HepG2 (cell line): ENCODE measurements around the gene ITGB2. TPM values are rescaled to one million over a fixed set of nuclear protein-coding genes. Genes with fewer than 3 reads are reported as not detected.
A peak's percentile ranks its signal among the peaks of the same experiment; 100 is the strongest.

Experiments
- ATAC-seq: fragments of 200-7000 bp; cut with Tn5 transposase; 3 replicates; pipeline ENCODE4 v1.9.1; 2020; ENCODE audit warnings: mild to moderate bottlenecking, moderate library complexity
- BruUV-seq: library from RNA; stranded (reverse); fragments of 400-500 nt; replicated peaks from 2 replicates; lab custom pipeline; 2021; lab: Mats Ljungman, UMichigan
- CTCF ChIA-PET: fragments of 300-600 bp; formaldehyde crosslinking; extraction: SDS; loops from one replicate; lab custom pipeline; 2021; ENCODE audit warnings: low total read pairs, inconsistent platforms, low intra/inter-chr PET ratio; lab: Yijun Ruan, JAX
- POLR2A ChIA-PET: fragments of 350-600 bp; sonication (Branson Sonifier 250); formaldehyde crosslinking; loops from one replicate; lab custom pipeline; 2020; ENCODE audit warnings: antibody characterized with exemption, inconsistent platforms; lab: Yijun Ruan, JAX
- DNase-seq: peaks from one replicate; pipeline ENCODE4 v3.0.0-alpha.2; 2015; ENCODE audit warnings: low spot score
- FAIRE-seq: peaks from 3 replicates; lab custom pipeline; 2011; peaks lifted over from hg19 to GRCh38; lab: Jason Lieb, UNC
- H2AFZ ChIP-seq: one replicate; pipeline ENCODE4 v1.6.1; 2011; ENCODE audit warnings: low read length, inconsistent platforms
- H3K27ac ChIP-seq: fragments of 300-600 bp; 3 replicates; pipeline ENCODE4 v1.8.0; 2011; ENCODE audit warnings: mixed run types, mild to moderate bottlenecking, mixed read lengths, low read length, inconsistent platforms; ENCODE audit not compliant: insufficient read depth; ENCODE audit errors: extremely low read length
- H3K27me3 ChIP-seq, 2 experiments: fragments of 200-600 bp in 1 of 2; 2 replicates in 1 of 2; 3 replicates in 1 of 2; pipeline versions ENCODE4 v1.6.0 to v1.8.0; 2011; ENCODE audit warnings: low read length in 2 of 2, mild to moderate bottlenecking in 2 of 2, moderate library complexity in 2 of 2, inconsistent platforms in 1 of 2; ENCODE audit not compliant: insufficient read depth in 2 of 2, control insufficient read depth in 1 of 2
- H3K36me3 ChIP-seq, 2 experiments: fragments of 200-600 bp in 1 of 2; replicated peaks in 1 of 2; 2 replicates in 1 of 2; 3 replicates in 1 of 2; pipeline versions ENCODE4 v1.5.1 to v1.8.0; 2011; ENCODE audit warnings: low read length in 2 of 2, inconsistent platforms in 1 of 2; ENCODE audit not compliant: insufficient read depth in 2 of 2, control insufficient read depth in 1 of 2
- H3K4me1 ChIP-seq: 2 replicates; pipeline ENCODE4 v1.5.1; 2012; ENCODE audit warnings: low read length, inconsistent platforms; ENCODE audit not compliant: insufficient read depth
- H3K4me2 ChIP-seq: 2 replicates; pipeline ENCODE4 v1.6.0; 2011; ENCODE audit warnings: low read depth, low read length, inconsistent platforms
- H3K4me3 ChIP-seq, 3 experiments: fragments of 200-600 bp in 1 of 3; sonication (generic), shearing (Covaris generic) in 1 of 3; replicated peaks in 1 of 3; 2 replicates each; pipeline ENCODE4 v1.5.1; 2011 to 2016; ENCODE audit warnings: low read length in 3 of 3, inconsistent platforms in 2 of 3, low read depth in 2 of 3, mild to moderate bottlenecking in 2 of 3, control low read depth in 1 of 3, mixed read lengths in 1 of 3; ENCODE audit not compliant: insufficient read depth in 1 of 3
- H3K79me2 ChIP-seq: one replicate; pipeline ENCODE4 v1.6.1; 2011; ENCODE audit warnings: low read length, inconsistent platforms; ENCODE audit not compliant: insufficient read depth
- H3K9ac ChIP-seq: 2 replicates; pipeline ENCODE4 v1.6.0; 2011; ENCODE audit warnings: mild to moderate bottlenecking, low read depth, low read length, inconsistent platforms; ENCODE audit not compliant: insufficient read depth
- H3K9me3 ChIP-seq: 2 replicates; pipeline ENCODE4 v1.5.1; 2012; ENCODE audit warnings: mild to moderate bottlenecking, low read length
- H4K20me1 ChIP-seq: 2 replicates; pipeline ENCODE4 v1.6.0; 2011; ENCODE audit warnings: inconsistent platforms, mild to moderate bottlenecking, low read length, moderate library complexity; ENCODE audit not compliant: insufficient read depth
- ATF7-NPFF ChIP-seq: sonication (generic); formaldehyde crosslinking; IDR thresholded peaks from 2 replicates; pipeline ENCODE4 v1.8.1; 2023; ENCODE audit warnings: mild to moderate bottlenecking, low read depth, missing genetic modification reagents, moderate library complexity
- CENPX ChIP-seq: sonication (generic); formaldehyde crosslinking; IDR thresholded peaks from 2 replicates; pipeline ENCODE4 v1.9.0; 2021; ENCODE audit warnings: mild to moderate bottlenecking, missing genetic modification reagents, moderate library complexity
- CSRNP1 ChIP-seq: sonication (generic); formaldehyde crosslinking; IDR thresholded peaks from 2 replicates; pipeline ENCODE4 v1.8.1; 2023; ENCODE audit warnings: mild to moderate bottlenecking, missing genetic modification reagents
- EED ChIP-seq: sonication (generic); formaldehyde crosslinking; IDR thresholded peaks from 2 replicates; pipeline ENCODE4 v1.5.0; 2020; ENCODE audit warnings: mild to moderate bottlenecking, missing genetic modification reagents
- NR0B2 ChIP-seq: sonication (generic); formaldehyde crosslinking; IDR thresholded peaks from 2 replicates; pipeline ENCODE4 v1.4.0; 2020; ENCODE audit warnings: mild to moderate bottlenecking, missing genetic modification reagents
- PAX8 ChIP-seq: sonication (generic); formaldehyde crosslinking; IDR thresholded peaks from 2 replicates; pipeline ENCODE4 v1.8.0; 2022; ENCODE audit warnings: mild to moderate bottlenecking, missing genetic modification reagents, borderline replicate concordance
- POGZ ChIP-seq: sonication (generic); formaldehyde crosslinking; IDR thresholded peaks from 2 replicates; pipeline ENCODE4 v1.4.0; 2020; ENCODE audit warnings: mild to moderate bottlenecking, missing genetic modification reagents
- PRPF4 ChIP-seq: fragments of 200-400 bp; formaldehyde crosslinking; IDR thresholded peaks from 2 replicates; pipeline ENCODE4 v1.6.1; 2016; ENCODE audit warnings: low read length, low read depth; ENCODE audit not compliant: poor library complexity, severe bottlenecking
- ZBTB38 ChIP-seq: sonication (generic); formaldehyde crosslinking; IDR thresholded peaks from 2 replicates; pipeline ENCODE4 v1.5.1; 2020; ENCODE audit warnings: mild to moderate bottlenecking, missing genetic modification reagents
- ZNF383 ChIP-seq: sonication (generic); formaldehyde crosslinking; IDR thresholded peaks from 2 replicates; pipeline ENCODE4 v1.4.0; 2020; ENCODE audit warnings: missing genetic modification reagents, mild to moderate bottlenecking, borderline replicate concordance
- ZNF563 ChIP-seq: sonication (generic); formaldehyde crosslinking; IDR thresholded peaks from 2 replicates; pipeline ENCODE4 v1.8.0; 2022; ENCODE audit warnings: mild to moderate bottlenecking, moderate library complexity, missing genetic modification reagents
- ZNF770 ChIP-seq: sonication (generic); formaldehyde crosslinking; IDR thresholded peaks from 2 replicates; pipeline ENCODE4 v1.5.0; 2020; ENCODE audit warnings: mild to moderate bottlenecking, missing genetic modification reagents
- ZNF83 ChIP-seq: sonication (generic); formaldehyde crosslinking; IDR thresholded peaks from 2 replicates; pipeline ENCODE4 v1.4.0; 2020; ENCODE audit warnings: missing genetic modification reagents, mild to moderate bottlenecking, borderline replicate concordance
- WGBS: methylation state at CpG from one replicate; pipeline ENCODE4 v1.1.6; 2017; ENCODE audit warnings: low lambda C conversion rate; 5-methylcytosine and 5-hydroxymethylcytosine counted together
- in situ Hi-C: cut with HindIII; loops from 2 replicates; pipeline ENCODE4 v1.10.0; 2017; ENCODE audit warnings: low pct_unique_long_range_greater_than_20kb; ENCODE audit not compliant: extremely low pct_ligation_motif_present
- intact Hi-C: fragments of 100-400 bp; cut with micrococcal nuclease; formaldehyde crosslinking; loops from one replicate; pipeline ENCODE4 v1.10.0; 2022; ENCODE audit not compliant: unreplicated experiment
- polyA plus RNA-seq, 8 experiments: library from polyadenylated mRNA; depleted of rRNA in 3 of 8; stranded (reverse) in 7 of 8; unstranded in 1 of 8; fragments of >200 nt; fragmentation: Illumina TruSeq in 4 of 8; extraction: Trizol in 4 of 8; gene quantifications; 2 replicates each; pipeline versions ENCODE4 v1.2.1 to v1.2.3, GENCODE V29; 2011 to 2016; ENCODE audit warnings: low read depth in 4 of 8, missing spikeins in 1 of 8, mixed read lengths in 1 of 8; ENCODE audit not compliant: insufficient read depth in 1 of 8
- total RNA-seq, 5 experiments: library from RNA; depleted of rRNA; stranded (reverse); fragments of >200 nt; fragmentation: Illumina TruSeq; extraction: Trizol; gene quantifications; 2 replicates each; pipeline ENCODE4 v1.2.3, GENCODE V29; 2016; ENCODE audit warnings: low read depth in 1 of 5

ITGB2 gene
- total and polyA plus RNA-seq, 2 of the 13 experiments (the other 11 are each of a cell fraction or from before 2014, with no cell fraction given) = 4.2 to 18.0 TPM

GRCh38 chr21:44874240-44874496, 46.5 kb downstream of the ITGB2 start:
- peak overlapping the region; percentile 64 for H3K4me2 ChIP-seq
- H3K4me1 ChIP-seq = peaks cover 74% of the 10 kb centered on the region
- no peak for DNase-seq
- intact Hi-C loops = loop anchor here (5.0 kb wide), 1 partner anchor 72 kb away; the partner anchor contains the start of gene UBE2G2
- no peaks in the 10 kb centered on the region; a peak in 1 of 5 replicates for H3K27me3 ChIP-seq
- no peak overlapping the region for H2AFZ ChIP-seq
- in situ Hi-C loops = no loop called here
- WGBS = 77% methylated on average over 20 of the region's 20 CpGs
- TF ChIP-seq ZNF770 (CRISPR knock-in tag) (0 out of 2 replicates have a peak, but pooled peaks have one; percentile 1), PRPF4 (peak; percentile 85), CSRNP1 (CRISPR knock-in tag) (peak; percentile 3; the same call in 1 of the 2 replicates), NR0B2 (CRISPR knock-in tag) (peak; percentile 17; the same call in 1 of the 2 replicates), PAX8 (CRISPR knock-in tag) (0 out of 2 replicates have a peak, but pooled peaks have one; percentile 14), POGZ (CRISPR knock-in tag) (0 out of 2 replicates have a peak, but pooled peaks have one; percentile 6), CENPX (no peak), ATF7-NPFF (CRISPR knock-in tag) (peak; percentile 51; the same call in 1 of the 2 replicates), ZNF383 (no peak), ZBTB38 (CRISPR knock-in tag) (peak; percentile 92), ZNF563 (CRISPR knock-in tag) (0 out of 2 replicates have a peak, but pooled peaks have one; percentile 8), EED (CRISPR knock-in tag) (peak; percentile 7; the same call in 1 of the 2 replicates), ZNF83 (no peak)
- ATAC-seq = no peak
- H3K79me2 ChIP-seq = peaks cover 44% of the 10 kb centered on the region
- peak overlapping the region; percentile 72 for H3K27ac ChIP-seq
- no peak for FAIRE-seq
- peak overlapping the region; percentile 60 for H3K9ac ChIP-seq
- peaks cover 34% of the 10 kb centered on the region for H4K20me1 ChIP-seq
- no peaks in the 10 kb centered on the region for H3K9me3 ChIP-seq
- no peaks in the 10 kb centered on the region; a peak in 1 of 5 replicates for H3K36me3 ChIP-seq
- BruUV-seq = TSS peak; percentile 69
- ChIA-PET CTCF (no interaction called here), POLR2A (interaction anchor here (0.6 to 3.8 kb wide), 16 partner anchors 8 to 416 kb away, joined by 3 to 50 read pairs (median 5); partner anchors contain the start of genes SLX9, SUMO3 and UBE2G2)
- H3K4me3 ChIP-seq = peak overlapping the region in 2 of 3 experiments; percentile 41 to 94; a peak in 4 of 6 replicates
